Endometrial microvascular endothelial cells (primary cell): ENCODE measurements around the gene PIGS. TPM values are rescaled to one million over a fixed set of nuclear protein-coding genes. Genes with fewer than 3 reads are reported as not detected.
"Not testable (repeated sequence)": the region's sequence is repeated elsewhere in the genome, so short reads cannot be mapped to it uniquely, and the experiment has no call there.

Experiments
- in situ Hi-C: cut with HindIII; loops from 2 replicates; pipeline ENCODE4 v1.10.0; 2017; ENCODE audit warnings: low sequenced_read_pairs, low pct_unique_long_range_greater_than_20kb; ENCODE audit errors: inconsistent ontology term
- total RNA-seq: library from RNA; depleted of rRNA; stranded (reverse); fragments of >200 nt; gene quantifications from one replicate; pipeline ENCODE4 v1.2.3, GENCODE V29; 2015; ENCODE audit errors: inconsistent ontology term

PIGS gene
- total RNA-seq, 1 donor from 2014 or later: 69.2 TPM

DNA sequence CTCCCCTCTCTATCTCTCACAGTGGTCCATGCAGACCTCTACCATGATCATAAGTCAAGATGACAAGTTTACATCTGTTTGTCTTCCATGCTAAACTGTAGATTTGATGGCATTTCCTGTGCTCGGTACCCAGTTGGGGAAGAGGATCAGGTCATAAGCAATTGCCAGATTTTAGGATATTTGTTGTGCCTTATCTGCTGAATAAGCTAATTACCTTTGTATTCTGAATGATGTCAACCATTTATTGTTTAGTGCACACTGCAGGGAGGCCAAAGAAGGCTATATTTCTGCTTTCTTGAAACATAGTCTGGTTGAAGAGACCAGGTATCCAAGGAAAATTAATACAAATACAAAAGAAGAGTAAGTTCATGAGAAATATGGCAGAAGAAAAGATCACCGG lies 11.2 kb upstream of the PIGS start:
- in situ Hi-C loops: no loop called here

DNA sequence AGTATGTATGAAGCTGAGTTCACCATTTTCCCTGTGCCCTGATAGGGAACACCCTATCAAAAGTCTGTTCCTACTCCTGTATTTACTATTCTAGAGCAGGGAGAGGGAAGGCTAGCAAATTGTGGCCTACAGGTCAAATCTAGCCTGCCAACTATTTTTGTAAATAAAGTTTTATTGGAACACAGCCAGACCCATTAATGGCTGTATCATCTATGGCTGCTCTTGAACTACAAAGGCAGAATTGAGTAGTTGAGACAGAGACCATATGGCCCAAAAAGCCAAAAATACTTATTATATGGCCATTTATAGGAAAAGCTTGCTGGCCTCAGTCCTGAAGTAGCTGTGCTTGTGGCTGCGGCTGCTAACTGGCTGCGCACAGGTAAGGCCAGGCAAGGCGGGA lies 9.6 kb upstream of the PIGS start:
- in situ Hi-C loops: no loop called here

DNA sequence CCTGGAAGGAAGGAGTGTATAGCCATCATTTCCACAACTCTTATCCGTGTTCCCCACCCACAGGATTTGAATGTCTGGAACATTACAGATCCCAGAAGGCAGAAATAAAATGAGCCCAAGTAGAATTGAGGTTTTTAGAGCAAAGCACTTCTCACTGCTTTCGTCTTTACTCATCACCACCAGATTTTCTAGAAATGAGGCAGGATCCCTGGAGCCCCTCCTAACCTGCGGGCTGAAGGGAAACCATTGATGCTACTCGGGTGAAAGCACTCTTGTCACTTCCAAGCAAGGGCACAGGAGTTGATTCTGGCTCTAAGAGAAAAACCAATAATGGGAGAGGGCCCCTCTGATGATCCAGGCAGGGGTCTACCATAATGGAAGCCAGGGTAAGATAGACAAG lies 8.2 kb upstream of the PIGS start:
- in situ Hi-C loops: no loop called here

DNA sequence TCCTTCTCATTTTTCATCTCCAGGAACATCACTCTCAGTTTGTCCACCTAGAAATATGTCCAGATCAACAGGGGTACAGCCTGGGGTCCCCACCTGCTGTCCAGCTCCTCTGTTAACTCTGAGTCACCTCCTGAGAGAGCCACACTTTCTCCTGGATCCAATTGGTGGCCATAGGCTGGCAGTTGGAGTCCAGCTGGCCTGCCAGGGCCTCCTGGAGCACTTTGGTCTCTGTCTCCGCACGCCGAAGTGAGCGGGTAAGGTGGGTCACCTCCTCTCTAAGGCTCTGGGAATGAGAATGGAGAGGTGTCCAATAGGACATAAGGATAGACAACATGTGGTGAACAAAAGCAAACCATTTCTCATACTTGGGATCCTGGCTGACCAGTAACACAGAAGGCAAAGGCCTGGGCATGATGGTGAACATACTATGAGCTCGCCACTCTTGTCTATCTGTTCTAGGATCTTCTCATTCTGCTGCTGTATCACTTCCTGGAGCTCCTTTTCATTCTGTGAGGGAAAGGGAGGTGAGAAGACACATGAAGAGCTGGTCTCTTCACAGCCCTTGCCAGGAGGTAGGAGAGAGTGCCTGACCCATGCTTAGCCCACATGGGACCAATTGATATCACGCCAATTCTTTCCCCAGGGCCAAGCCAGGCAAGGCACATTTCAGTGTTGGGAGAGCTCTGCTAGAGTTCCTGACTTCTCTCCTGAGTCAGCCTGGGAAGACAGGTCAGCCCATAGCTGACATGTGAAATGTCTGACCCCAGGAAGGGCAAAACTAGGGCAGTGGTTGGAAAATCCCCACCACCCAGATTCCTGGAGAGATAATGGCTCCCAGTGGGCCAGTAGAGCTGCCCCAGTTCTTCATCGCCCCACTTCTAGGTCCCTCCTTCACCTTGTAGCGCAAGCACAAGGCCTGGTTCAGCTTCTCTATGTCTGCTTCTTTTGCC lies 7.2 kb upstream of the PIGS start:
- in situ Hi-C loops: no loop called here

GRCh38 chr17:28577466-28577824 lies 6.1 kb upstream of the PIGS start:
- in situ Hi-C loops: no loop called here

GRCh38 chr17:28576758-28577465 lies 5.6 kb upstream of the PIGS start, which contains the start of gene ALDOC:
Gene ALDOC (minus strand): TSS chr17:28576895. CDS start chr17:28575532, 1,363 bp downstream.
- in situ Hi-C loops: no loop called here

GRCh38 chr17:28576016-28576415 lies 4.7 kb upstream of the PIGS start:
- in situ Hi-C loops: not testable (repeated sequence)

- in situ Hi-C loops: no loop called here
Observed at GRCh38 chr17:28575126-28575795, 3.9 kb upstream of the PIGS start.

DNA sequence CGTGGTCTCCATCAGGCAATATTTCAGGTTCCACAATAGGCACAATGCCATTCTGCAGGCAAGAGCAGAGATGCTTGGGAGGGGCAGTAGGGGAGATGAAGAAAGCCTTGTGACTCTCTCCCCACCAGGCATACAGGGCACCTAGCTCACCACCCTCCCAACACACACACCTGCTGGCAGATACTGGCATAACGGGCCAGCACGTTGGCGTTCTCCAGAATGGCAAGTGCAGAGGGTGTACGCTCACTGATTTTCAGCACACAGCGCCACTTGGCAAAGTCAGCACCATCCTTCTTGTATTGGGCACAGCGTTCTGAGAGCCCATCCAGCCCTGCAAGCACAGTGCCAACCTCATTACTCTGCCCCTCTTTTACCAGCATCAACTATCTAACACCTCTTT lies 3.2 kb upstream of the PIGS start:
- in situ Hi-C loops: no loop called here

DNA sequence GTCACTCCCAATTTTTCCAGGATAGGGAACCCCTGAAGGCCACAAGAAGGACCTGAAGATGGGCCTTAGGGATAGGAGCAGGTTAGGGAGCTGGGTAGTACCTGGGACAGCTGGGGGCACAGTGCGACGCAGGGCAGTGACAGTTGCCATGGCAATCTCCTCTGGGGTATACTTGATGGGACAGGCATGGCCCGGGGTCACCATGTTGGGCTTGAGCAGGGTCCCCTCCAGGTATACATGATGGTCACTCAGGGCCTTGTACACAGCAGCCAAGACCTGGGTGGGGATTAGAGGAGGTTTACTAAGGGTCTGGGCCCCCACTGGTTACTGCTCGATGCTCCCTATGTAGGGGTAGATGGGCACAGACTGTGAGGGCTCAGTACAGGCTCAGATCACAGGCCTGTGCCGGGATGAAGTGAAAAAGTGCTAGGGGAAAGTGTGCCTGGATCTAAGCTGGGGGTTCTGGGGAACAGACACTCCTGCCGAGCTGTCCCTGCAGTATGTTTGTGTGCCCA lies 2.7 kb upstream of the PIGS start:
- in situ Hi-C loops: no loop called here

DNA sequence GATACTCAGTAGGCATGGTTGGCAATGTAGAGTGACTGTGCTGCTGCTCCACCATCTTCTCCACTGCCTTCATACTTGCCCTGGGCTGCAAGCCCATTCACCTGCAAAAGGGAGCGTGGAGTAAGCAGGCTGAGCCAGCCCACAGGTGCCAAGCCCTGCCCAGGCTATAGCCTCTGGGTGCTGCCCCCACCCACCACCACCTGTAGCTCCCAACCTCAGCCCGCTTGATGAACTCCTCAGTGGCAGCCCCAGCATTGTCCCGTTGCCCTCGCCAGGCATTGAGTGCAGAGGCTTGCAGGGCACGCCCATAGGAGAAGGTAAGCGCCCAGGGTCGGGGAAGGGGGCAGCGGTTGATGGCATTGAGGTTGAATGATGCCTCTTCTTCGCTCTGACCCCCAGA lies 2.2 kb upstream of the PIGS start:
- in situ Hi-C loops: no loop called here

DNA sequence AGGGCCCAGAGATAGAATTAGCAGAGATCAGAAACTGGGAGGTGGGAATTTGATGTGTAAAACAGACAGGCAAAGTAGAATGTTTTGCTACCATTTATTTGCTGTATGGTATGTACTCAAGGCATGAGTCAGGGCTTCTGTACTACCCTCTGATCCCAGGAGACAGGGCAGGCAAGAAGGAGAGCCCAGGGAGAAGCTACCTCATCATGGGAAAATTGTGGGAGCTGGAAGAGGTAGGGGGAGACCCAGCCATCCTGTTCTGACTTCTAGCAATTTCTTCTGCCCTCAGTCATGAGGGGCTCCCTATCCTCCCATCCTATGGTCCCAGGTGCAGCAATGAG lies 1.7 kb upstream of the PIGS start:
- in situ Hi-C loops: no loop called here

DNA sequence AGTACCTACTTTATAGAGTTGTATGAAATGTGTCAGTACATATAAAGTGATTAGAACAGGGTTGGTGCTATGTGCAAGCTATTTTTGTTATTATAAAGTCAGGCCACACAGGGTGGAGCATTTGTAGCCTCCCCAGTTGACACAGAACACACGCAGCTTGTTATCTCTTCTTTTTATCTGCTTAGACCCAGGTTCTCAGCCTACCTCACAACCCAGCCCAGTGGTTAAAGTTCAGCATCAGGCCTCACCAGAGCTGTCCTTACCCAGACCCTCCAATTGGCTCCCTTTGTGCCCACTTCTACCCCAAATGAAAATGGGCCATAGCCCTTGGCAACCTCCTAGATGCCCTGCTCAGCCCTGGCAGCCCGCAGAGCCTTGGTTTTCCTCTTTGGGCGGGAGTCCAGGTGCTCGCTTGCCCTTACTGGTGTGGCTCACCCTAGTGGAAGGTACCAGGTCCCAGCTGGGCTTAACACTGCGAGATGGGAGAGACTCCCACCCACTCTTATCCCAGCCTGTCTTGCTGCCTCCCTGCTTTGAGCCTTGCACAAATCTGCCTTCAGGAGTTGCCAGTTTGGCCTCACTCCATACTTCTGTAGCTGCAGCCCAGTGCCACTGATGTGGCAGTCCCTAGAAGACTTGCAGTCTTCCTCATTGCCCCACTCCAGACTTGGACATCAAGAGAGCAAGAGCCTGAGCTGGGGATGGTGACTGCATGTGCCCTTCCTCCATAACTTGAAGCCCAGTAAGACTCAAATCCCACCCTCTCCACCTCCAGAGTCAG lies 1.1 kb upstream of the PIGS start:
- in situ Hi-C loops: no loop called here

DNA sequence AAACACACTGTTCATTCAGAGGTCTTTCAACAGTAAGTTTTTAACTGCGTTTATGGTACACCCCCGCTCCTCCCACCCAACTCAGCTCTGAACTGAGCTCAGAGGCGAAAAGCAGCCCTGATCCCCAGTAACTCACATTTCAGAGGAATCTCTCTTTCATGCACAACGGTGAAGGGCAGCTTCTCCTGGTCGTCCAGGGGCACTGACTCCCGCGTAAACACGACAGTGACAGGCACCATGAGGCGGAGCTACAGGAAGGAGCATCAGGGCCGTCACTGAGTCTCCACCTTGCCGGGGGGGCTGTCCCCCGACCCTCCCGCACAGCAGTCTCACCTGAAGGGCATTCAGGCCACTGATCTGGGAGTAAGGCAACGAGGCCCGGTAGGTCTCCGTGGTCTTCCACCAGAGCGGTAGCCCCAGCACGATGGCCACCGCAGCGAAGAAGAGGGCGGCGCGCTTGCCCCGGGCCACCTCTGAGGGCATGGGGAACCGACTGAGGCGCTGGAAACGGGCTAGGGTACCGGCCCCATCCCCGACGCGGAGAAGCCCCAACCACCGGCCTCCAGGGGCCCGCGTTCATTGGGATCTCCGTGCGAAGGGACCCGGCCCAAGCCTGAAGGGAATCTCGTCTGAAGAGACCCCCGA lies 486 bp downstream of the PIGS start:
- in situ Hi-C loops: no loop called here

GRCh38 chr17:28569446-28569845 lies 1.9 kb downstream of the PIGS start:
- in situ Hi-C loops: no loop called here

- in situ Hi-C loops: no loop called here
Observed at GRCh38 chr17:28567604-28568003, 3.7 kb downstream of the PIGS start.

GRCh38 chr17:28563475-28563874 lies 7.8 kb downstream of the PIGS start:
- in situ Hi-C loops: no loop called here

GRCh38 chr17:28555022-28555421 lies 16.3 kb downstream of the PIGS start:
- in situ Hi-C loops: no loop called here
